ENCODE measurements around the gene CCDC106. TPM values are rescaled to one million over a fixed set of nuclear protein-coding genes. Genes with fewer than 3 reads are reported as not detected.

CCDC106 gene
- total and polyA plus RNA-seq, 8 donors: 9.7 to 16.8 (median 14.7) TPM

- H3K27me3 ChIP-seq: no peaks in the 10 kb centered on the region
- no peak overlapping the region for H3K4me3 ChIP-seq
- intact Hi-C loops (cut with DNase I): no loop called here
- DNase-seq (peak in 2 of 4 donors; percentile 27 to 70), ATAC-seq (no peak)
- peaks cover 0 to 19% of the 10 kb centered on the region in 2 donors for H3K4me1 ChIP-seq
- TF ChIP-seq, protein P1, sequence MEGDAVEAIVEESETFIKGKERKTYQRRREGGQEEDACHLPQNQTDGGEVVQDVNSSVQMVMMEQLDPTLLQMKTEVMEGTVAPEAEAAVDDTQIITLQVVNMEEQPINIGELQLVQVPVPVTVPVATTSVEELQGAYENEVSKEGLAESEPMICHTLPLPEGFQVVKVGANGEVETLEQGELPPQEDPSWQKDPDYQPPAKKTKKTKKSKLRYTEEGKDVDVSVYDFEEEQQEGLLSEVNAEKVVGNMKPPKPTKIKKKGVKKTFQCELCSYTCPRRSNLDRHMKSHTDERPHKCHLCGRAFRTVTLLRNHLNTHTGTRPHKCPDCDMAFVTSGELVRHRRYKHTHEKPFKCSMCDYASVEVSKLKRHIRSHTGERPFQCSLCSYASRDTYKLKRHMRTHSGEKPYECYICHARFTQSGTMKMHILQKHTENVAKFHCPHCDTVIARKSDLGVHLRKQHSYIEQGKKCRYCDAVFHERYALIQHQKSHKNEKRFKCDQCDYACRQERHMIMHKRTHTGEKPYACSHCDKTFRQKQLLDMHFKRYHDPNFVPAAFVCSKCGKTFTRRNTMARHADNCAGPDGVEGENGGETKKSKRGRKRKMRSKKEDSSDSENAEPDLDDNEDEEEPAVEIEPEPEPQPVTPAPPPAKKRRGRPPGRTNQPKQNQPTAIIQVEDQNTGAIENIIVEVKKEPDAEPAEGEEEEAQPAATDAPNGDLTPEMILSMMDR (IDR thresholded peaks at IDR 0.05): no peak
- no peak overlapping the region for H3K27ac ChIP-seq
- no peaks in the 10 kb centered on the region for H3K9me3 ChIP-seq
- peaks cover 0 to 100% of the 10 kb centered on the region in 2 donors for H3K36me3 ChIP-seq
These were observed 38.5 kb downstream of the CCDC106 start for GRCh38 chr19:55686311-55687050.

DNA sequence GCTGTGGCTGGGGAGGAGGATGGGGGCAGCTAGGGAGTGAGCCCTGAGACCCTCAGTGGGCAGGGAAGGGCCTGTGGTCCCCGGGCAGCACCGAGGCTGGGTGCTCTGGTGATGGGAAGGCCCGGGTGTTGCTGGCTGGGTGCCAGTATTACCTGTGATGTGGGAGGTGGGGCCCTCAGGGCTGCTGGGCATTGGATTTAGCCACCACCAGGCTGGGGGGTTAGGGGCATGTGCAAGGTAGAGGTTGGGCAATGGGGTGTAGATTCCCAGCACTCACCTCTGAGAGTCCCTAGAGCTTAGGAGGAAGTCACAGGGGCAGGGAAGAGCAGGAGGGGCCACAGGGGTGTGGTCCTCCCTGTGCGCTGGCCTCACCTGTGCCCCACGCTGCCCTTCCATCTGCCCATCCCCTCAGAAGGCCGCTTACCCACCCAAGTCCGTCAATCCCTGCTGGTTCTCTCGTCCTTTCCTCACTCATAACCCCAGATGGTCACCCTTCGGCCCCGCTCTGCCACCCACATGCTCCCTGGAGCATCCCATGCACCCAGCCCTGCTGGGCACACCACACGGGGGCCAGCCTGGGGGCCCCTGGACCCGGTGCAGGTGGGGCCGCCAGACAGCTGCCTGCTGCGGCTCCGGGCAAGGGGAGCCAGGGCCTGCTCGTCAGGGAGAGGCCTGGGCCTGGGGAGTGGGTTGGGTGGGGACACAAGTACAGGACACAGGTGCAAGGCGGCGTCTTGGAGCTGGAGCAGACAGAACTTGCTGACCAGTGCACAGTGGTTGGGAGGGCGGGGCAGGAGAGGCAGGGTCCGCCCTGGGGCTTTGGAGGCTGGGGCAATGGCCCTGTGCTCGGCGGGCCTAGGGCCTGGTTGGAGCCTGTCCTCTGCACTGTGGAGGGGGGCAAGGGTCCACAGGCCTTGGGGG lies 39.5 kb downstream of the CCDC106 start:
- Histone ChIP-seq H3K4me1 (peaks cover 0 to 19% of the 10 kb centered on the region in 2 donors), H3K27ac (no peak overlapping the region), H3K27me3 (no peaks in the 10 kb centered on the region), H3K36me3 (peaks cover 0 to 100% of the 10 kb centered on the region in 2 donors), H3K9me3 (no peaks in the 10 kb centered on the region), H3K4me3 (no peak overlapping the region)
- TF ChIP-seq, protein P1 (IDR thresholded peaks at IDR 0.05): no peak
- intact Hi-C loops (cut with DNase I): no loop called here
- DNase-seq (peak in 2 of 4 donors; percentile 22 to 75), ATAC-seq (no peak)

DNA sequence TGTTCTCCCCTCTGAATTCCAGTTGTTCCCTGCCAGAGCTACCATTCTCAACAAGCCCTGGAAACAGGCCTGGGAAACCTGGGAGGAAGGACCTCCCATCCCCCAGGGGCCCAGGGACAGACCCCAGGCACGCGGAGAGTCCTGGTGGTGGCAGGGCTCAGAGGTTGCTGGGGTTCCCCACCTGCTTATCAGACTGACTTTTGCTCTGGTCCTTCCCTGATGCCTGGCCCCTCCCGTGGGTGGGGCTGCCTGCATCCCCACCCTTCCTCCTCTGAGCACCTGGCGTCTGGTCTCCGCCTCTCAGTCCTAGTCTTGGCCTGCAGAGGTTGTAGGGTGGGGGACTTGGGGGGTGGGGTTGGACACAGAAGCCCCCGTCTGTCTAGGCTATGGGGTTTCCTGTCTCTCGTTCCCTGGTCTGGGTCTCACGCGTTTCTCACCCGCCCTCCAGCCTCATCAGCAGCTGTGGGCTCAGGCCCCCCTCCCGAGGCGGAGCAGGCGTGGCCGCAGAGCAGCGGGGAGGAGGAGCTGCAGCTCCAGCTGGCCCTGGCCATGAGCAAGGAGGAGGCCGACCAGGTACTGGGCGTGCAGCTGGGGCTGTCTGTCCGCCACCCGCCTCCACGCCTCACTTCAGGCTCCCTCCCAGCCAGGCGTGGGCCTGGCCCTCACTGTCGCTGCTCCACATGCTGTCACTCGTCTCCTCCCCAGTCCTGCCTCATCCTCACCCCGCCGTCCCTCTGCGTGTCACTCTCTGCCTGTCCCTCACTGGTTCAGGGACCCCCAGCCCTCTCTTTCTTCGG lies 40.6 kb downstream of the CCDC106 start:
- Histone ChIP-seq H3K4me1 (peaks cover 0 to 19% of the 10 kb centered on the region in 2 donors), H3K27me3 (no peaks in the 10 kb centered on the region), H3K36me3 (peaks cover 0 to 100% of the 10 kb centered on the region in 2 donors), H3K27ac (no peak overlapping the region), H3K4me3 (no peak overlapping the region), H3K9me3 (no peaks in the 10 kb centered on the region)
- DNase-seq (peak in 2 of 4 donors; percentile 29 to 76), ATAC-seq (no peak)
- TF ChIP-seq, protein P1 (IDR thresholded peaks at IDR 0.05): no peak
- intact Hi-C loops (cut with DNase I): no loop called here

DNA sequence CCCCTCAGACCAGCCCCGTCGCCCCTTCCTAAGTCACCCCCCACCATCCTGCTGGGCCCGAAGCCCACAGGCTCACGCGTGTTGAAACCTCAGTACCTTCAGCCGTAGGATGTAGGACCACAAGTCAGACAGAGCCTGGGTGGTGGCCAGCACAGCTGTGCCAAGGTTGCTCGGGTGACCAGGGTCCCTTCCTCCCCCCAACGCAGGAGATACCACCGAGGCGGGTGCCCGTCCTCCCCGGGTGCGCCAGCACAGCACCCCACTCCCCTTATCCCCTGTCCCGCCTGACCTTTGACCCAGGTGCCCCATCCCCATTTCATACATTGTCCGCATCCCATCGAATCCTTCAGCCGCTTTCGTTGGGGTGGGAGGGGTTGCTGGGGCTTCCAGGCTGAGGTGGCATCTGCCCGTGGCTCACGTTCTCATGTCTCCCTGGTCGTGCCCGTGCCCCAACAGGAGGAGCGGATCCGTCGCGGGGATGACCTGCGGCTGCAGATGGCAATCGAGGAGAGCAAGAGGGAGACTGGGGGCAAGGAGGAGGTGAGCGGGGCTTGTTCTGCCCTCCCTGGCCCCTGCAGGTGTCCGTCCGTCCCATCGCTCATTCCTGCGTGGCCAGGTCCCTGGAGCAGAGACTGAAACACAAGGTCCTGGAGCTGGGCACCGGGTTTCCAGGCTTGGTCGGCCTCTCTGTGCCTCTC lies 41.5 kb downstream of the CCDC106 start:
- intact Hi-C loops (cut with DNase I): no loop called here
- TF ChIP-seq, protein P1 (IDR thresholded peaks at IDR 0.05): no peak
- Histone ChIP-seq H3K27me3 (no peaks in the 10 kb centered on the region), H3K36me3 (peaks cover 0 to 100% of the 10 kb centered on the region in 2 donors), H3K27ac (no peak overlapping the region), H3K9me3 (no peaks in the 10 kb centered on the region), H3K4me3 (no peak overlapping the region), H3K4me1 (peaks cover 0 to 12% of the 10 kb centered on the region in 2 donors)
- ATAC-seq (no peak), DNase-seq (peak in 2 of 4 donors; percentile 31 to 77)

All from left lung (tissue), 10 donors.